GM19099 (cell line): ENCODE data around the gene GPA33.

Experiments
- POLR2A ChIP-seq: IDR thresholded peaks from 3 replicates; pipeline ENCODE4 v1.6.1; 2011; ENCODE audit warnings: low read depth; ENCODE audit not compliant: insufficient read length; ENCODE audit errors: extremely low read depth

GPA33 gene

GRCh38 chr1:167105271-167106118 is 15.3 kb upstream of the GPA33 start:
- no peak for TF ChIP-seq POLR2A

- TF ChIP-seq POLR2A = no peak
These were observed 14.1 kb upstream of the GPA33 start for GRCh38 chr1:167104256-167104633.

DNA sequence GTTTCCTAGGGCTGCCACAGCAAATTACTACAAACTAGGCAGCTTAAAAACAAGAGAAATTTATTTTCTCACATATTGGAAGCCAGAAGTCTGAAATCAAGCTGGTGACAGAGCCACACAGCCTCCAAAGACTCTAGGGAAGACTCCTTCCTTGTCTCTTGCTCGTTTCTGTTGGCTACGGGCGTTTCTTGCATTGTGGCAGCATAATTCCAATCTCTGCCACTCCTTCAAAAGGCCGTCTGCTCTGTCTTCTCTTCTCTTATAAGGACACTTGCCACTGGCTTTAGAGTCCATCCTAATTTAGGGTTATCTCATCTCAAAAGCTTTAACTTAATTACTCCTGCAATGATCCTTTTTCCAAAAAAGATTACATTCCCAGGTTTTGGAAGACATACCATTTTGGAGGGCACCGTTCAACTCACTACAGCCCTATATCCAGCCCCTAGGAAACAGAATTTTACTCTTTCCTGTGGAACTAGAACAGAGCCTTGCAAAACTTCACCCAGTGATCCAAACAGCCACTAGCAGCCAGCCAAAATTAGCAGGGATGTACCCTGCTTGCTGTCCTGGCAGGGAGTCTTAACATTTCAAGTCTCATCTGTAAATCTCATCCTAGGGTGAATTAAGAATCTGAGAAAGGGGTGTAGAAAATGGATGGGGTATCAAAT is 12.9 kb upstream of the GPA33 start:
- no peak for TF ChIP-seq POLR2A

DNA sequence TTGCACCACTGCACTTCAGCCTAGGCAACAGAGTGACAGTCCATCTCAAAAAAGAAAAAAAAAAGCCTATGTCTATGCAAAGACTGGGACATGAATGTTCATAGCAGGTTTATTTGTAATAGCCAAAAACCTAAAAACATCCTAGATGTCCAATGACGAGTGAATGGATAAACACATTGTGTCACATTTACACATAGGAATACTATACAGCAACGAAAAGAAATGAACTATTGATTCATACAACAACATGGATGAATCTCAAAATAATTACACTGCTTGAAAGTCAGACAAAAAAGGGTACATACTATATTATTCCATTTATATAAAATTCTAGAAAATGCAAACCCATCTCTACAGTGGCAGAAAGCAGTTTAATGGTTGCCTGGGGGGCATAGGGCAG is 11.6 kb upstream of the GPA33 start:
- TF ChIP-seq POLR2A = no peak

DNA sequence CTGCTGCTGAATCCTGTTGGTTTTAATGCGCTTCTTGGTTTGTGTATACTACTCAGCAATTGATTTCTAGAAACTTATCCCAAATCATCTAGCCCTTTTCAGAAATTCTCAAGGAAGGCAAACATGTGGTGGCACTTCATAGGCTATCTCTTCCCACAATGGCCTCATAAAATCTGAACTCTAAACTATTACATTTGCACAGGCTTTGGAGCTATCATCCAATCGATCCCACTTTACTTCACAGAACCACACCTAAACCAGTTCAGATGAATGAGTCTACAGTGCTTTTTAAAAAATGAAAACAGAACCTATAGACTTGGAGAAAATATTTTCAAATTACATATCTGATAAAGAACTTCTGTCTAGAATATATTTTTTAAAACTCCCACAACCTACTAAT is 10.6 kb upstream of the GPA33 start:
- no peak for TF ChIP-seq POLR2A

- no peak for TF ChIP-seq POLR2A
These were observed 9.7 kb upstream of the GPA33 start for GRCh38 chr1:167099851-167100250.

DNA sequence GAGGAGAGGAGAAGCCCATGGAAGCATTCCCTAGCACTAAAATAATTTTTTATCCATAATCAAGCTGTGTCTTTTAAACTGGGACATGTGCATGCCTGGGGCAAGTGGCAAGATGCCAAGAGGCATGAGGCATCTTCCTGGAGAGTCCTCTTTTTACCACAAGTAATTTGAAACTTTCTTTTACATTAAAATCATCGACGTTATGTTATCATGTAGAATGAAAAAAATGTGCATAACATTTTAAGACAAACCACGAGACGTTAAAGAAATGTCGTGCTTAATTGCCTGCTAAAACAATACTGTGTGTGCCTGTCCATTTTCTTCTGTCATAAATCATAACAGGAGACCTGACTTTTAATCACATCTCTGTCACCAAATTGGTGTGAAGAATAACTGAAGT is 5.2 kb upstream of the GPA33 start:
- no peak for TF ChIP-seq POLR2A

DNA sequence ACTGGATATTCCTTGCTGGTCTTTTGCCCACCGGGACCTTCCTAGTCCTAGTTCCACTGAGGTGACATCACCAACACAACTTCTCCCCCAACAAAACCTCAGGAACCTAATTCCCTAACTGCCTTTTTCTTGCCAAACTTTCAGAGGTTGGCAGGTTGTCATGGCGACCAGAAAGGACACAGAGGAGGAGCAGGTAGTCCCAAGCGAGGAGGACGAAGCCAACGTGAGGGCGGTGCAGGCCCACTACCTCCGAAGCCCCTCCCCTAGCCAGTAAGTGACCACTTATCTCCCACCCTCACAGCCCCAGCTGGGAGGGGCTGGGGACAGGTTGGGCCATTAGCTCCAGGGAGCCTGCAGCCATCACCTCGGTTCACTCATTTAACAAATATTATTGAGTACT is 4.5 kb upstream of the GPA33 start:
- no peak for TF ChIP-seq POLR2A

DNA sequence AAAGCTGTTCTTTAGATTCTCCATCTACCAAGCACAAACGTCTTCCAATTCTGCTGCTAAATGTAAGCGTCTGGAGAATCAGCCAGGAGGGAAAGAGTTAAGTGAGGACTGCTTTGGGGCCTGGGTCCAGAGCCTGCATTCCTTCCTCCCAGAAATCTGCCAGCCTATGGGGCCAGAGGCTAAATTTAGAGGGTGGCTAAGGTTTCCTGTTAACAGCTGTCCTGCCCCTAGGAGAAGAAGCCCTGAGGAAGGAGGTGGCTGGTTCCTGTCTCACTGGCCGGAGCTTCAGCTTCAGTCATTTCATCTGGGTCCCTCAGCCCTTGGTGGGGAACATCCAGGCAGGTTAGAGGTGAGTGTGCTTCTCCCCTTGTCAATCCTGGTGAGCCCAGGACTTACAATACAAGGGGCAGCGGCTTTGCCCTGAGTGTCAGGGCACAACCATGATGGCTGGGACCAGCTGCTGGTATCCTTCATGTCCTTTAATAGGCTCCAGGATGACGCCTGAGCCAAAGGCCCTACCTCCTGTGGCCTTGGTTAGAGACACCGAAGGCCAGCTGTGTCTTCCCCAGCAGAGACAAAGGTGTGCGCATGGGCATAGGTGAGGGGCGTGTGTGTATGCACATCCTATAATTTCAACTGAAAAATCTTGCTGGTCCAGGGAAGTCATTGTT is 3.8 kb upstream of the GPA33 start, which contains the start of gene STYXL2:
Gene STYXL2, plus strand, starts transcription at position 230 of the 671 bp plus-strand sequence. CDS start 775 bp downstream, outside the sequence.
- no peak for TF ChIP-seq POLR2A

DNA sequence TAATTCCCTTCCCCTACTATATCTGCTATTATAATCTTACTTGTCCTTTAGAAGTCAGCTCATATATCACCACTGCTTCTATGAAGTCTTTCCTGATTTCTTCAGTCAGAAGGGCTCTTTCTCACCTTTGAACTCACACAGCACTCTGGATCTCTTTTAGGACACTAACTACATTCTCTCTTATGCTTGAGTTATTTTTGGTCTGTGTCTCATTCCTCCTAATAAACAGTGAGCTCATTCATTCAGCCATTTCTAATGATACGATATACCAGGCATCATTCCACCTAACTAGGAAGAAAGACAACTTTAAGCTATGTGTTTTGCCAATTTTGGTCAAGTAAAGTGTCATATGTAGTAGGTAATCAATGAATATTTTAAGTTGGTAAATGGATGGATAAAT is 2.5 kb upstream of the GPA33 start:
- TF ChIP-seq POLR2A = no peak

DNA sequence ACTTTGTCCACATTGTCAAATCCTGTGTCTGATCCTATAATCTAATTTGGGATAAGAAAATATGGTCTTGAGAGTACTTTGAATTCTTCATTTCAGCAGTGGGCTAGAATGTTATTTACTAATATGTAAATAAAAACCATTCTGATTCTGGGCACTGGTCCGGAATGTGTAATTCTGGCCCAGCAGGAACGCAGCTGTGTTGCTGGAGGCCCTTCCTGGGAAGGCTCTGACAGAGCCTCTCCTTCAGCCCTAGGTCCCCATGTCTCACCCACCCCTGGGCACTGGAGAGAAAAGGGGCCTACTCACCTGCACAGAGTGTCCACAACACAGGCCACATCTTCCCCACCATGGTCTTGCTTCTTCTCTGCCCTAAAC is 251 bp downstream of the GPA33 start:
- TF ChIP-seq POLR2A = no peak

- TF ChIP-seq POLR2A = no peak
These were observed 1.3 kb downstream of the GPA33 start for GRCh38 chr1:167088746-167089417.

GRCh38 chr1:167086768-167087167 is 3.4 kb downstream of the GPA33 start:
- no peak for TF ChIP-seq POLR2A

DNA sequence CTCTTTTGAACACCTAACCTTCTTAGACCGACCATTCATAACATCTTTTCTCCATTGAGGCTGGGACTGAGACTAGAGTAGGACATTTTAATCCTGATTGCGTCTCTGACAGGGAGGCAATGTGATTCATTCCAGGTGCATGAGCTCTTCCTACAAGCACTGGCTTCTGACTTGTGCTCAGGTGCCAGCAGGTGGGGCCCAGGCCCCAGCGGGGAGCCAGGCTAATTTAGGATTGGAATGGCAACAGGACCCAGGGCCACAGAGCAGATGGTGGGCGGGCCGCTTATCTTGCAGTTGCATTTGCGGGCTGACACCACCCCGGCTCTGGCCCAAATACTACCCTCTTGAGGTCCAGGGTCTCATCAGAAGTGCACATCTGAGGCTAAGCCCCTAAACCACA is 4.1 kb downstream of the GPA33 start:
- TF ChIP-seq POLR2A = no peak

DNA sequence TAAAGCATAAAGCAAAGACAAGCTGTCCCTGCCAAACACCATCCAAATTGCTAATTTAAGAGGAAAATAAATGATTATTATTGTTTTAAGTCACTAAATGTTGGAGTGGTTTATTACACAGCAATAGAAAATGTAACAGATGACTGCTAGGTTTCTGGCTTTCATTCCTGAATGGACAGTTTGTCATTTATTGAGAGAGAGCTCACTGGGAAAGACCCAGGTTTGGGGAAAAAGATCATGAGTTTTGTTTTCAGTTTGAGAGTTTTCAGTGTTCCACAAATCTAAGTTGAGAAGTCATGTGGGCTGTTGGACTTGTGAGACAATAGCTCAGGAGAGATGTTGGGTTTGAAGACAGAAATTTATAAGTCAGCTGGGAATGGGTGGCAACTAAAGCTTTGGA is 5.4 kb downstream of the GPA33 start:
- no peak for TF ChIP-seq POLR2A
